H1 (cell line): Measurements from ENCODE around the gene ARL6IP4. TPM values are rescaled to one million over a fixed set of nuclear protein-coding genes. Genes with fewer than 3 reads are reported as not detected.

Experiments used
- CTCF ChIA-PET: fragments of 300-600 bp; sonication (Branson Sonifier 250); formaldehyde crosslinking; loops from one replicate; lab custom pipeline; 2021; ENCODE audit not compliant: partially characterized antibody; lab: Charles Lee
- POLR2A ChIA-PET: fragments of 300-600 bp; sonication (Branson Sonifier 250); formaldehyde crosslinking; loops from one replicate; lab custom pipeline; 2021; ENCODE audit warnings: inconsistent platforms; ENCODE audit not compliant: partially characterized antibody; lab: Charles Lee
- DNase-seq, 2 experiments: peaks; one replicate each; pipeline versions ENCODE4 v3.0.0 to v3.0.0-alpha.2; 2010 to 2022; ENCODE audit warnings: low spot score in 2 of 2, low read depth in 1 of 2, mixed read lengths in 1 of 2
- FAIRE-seq: peaks from 2 replicates; lab custom pipeline; 2011; peaks lifted over from hg19 to GRCh38; lab: Jason Lieb, UNC
- H2AFZ ChIP-seq: 2 replicates; pipeline ENCODE4 v1.8.1; 2012; ENCODE audit warnings: low read length, inconsistent platforms
- H2AK5ac ChIP-seq: 2 replicates; pipeline ENCODE4 v1.6.1; 2013; ENCODE audit warnings: low read depth, low read length
- H2BK120ac ChIP-seq: replicated peaks from 2 replicates; pipeline ENCODE3; 2013; ENCODE audit warnings: low read depth, low read length, inconsistent platforms
- H2BK12ac ChIP-seq: 2 replicates; pipeline ENCODE4 v1.6.1; 2013; ENCODE audit warnings: low read depth, low read length
- H2BK15ac ChIP-seq: 2 replicates; pipeline ENCODE4 v1.6.1; 2013; ENCODE audit warnings: low read length
- H2BK20ac ChIP-seq: 2 replicates; pipeline ENCODE4 v1.6.1; 2013; ENCODE audit warnings: low read length
- H2BK5ac ChIP-seq: 2 replicates; pipeline ENCODE4 v1.6.1; 2013; ENCODE audit warnings: low read depth, low read length
- H3K14ac ChIP-seq: 2 replicates; pipeline ENCODE4 v1.6.1; 2013; ENCODE audit warnings: inconsistent platforms; ENCODE audit not compliant: insufficient read length
- H3K18ac ChIP-seq: 2 replicates; pipeline ENCODE4 v1.6.1; 2013; ENCODE audit warnings: low read length; ENCODE audit errors: extremely low read depth
- H3K23ac ChIP-seq: 2 replicates; pipeline ENCODE4 v1.6.1; 2013; ENCODE audit warnings: inconsistent platforms; ENCODE audit not compliant: insufficient read length
- H3K23me2 ChIP-seq: 2 replicates; pipeline ENCODE4 v1.6.1; 2013; ENCODE audit warnings: low read depth, low read length
- H3K27ac ChIP-seq: 2 replicates; pipeline ENCODE4 v1.6.1; 2011; ENCODE audit warnings: low read depth, low read length, inconsistent platforms
- H3K27me3 ChIP-seq, 4 experiments: replicated peaks in 1 of 4; 1 replicate in 1 of 4; 2 replicates in 3 of 4; pipeline versions ENCODE4 v1.6.1 to v1.8.1; 2011 to 2013; ENCODE audit warnings: low read length in 3 of 4, mild to moderate bottlenecking in 3 of 4, inconsistent platforms in 2 of 4, mixed read lengths in 2 of 4, moderate library complexity in 1 of 4; ENCODE audit not compliant: control insufficient read depth in 3 of 4, insufficient read depth in 3 of 4; ENCODE audit errors: extremely low read depth in 1 of 4
- H3K36me3 ChIP-seq, 4 experiments: 2 replicates each; pipeline versions ENCODE4 v1.6.1 to v1.8.1; 2011 to 2013; ENCODE audit warnings: mild to moderate bottlenecking in 4 of 4, low read length in 3 of 4, moderate library complexity in 2 of 4, control low read depth in 1 of 4, inconsistent platforms in 1 of 4; ENCODE audit not compliant: insufficient read depth in 4 of 4, control insufficient read depth in 2 of 4
- H3K4ac ChIP-seq: replicated peaks from 2 replicates; pipeline ENCODE3; 2013; ENCODE audit warnings: low read length, low read depth, mixed read lengths, inconsistent platforms; ENCODE audit not compliant: insufficient read length
- H3K4me1 ChIP-seq, 4 experiments: replicated peaks in 1 of 4; 1 replicate in 1 of 4; 2 replicates in 3 of 4; pipeline versions ENCODE4 v1.6.1 to v1.8.1; 2011 to 2013; ENCODE audit warnings: low read length in 3 of 4, inconsistent platforms in 2 of 4, mixed read lengths in 1 of 4; ENCODE audit not compliant: insufficient read depth in 4 of 4, control insufficient read depth in 3 of 4
- H3K4me2 ChIP-seq, 2 experiments: 2 replicates each; pipeline versions ENCODE4 v1.6.1 to v1.8.1; 2011 to 2013; ENCODE audit warnings: low read depth in 2 of 2, low read length in 2 of 2, control low read depth in 1 of 2, inconsistent platforms in 1 of 2, mild to moderate bottlenecking in 1 of 2; ENCODE audit not compliant: insufficient read depth in 1 of 2
- H3K4me3 ChIP-seq, 4 experiments: fragments of 200-600, 300-600 bp in 1 of 4; sonication (generic), shearing (Covaris generic), sonication (Bioruptor Twin) in 1 of 4; 2 replicates each; pipeline versions ENCODE4 v1.5.1 to v1.8.1; 2011 to 2016; ENCODE audit warnings: low read length in 4 of 4, low read depth in 3 of 4, control low read depth in 2 of 4, inconsistent platforms in 2 of 4, mild to moderate bottlenecking in 2 of 4, mixed read lengths in 1 of 4, moderate library complexity in 1 of 4; ENCODE audit not compliant: insufficient read depth in 2 of 4; ENCODE audit errors: extremely low read depth in 1 of 4
- H3K56ac ChIP-seq: replicated peaks from 2 replicates; pipeline ENCODE3; 2013; ENCODE audit warnings: low read depth, mild to moderate bottlenecking, mixed read lengths, low read length, inconsistent platforms; ENCODE audit not compliant: insufficient read length
- H3K79me1 ChIP-seq: 2 replicates; pipeline ENCODE4 v1.6.1; 2013; ENCODE audit warnings: low read depth, low read length, control low read depth
- H3K79me2 ChIP-seq, 2 experiments: 2 replicates each; pipeline versions ENCODE4 v1.6.1 to v1.8.1; 2012 to 2013; ENCODE audit warnings: low read length in 2 of 2, mild to moderate bottlenecking in 2 of 2, inconsistent platforms in 1 of 2; ENCODE audit not compliant: insufficient read depth in 2 of 2, control insufficient read depth in 1 of 2
- H3K9ac ChIP-seq, 4 experiments: replicated peaks in 1 of 4; 1 replicate in 1 of 4; 2 replicates in 3 of 4; pipeline versions ENCODE4 v1.6.1 to v1.8.1; 2011 to 2013; ENCODE audit warnings: low read depth in 3 of 4, low read length in 3 of 4, control low read depth in 2 of 4, mild to moderate bottlenecking in 2 of 4, moderate library complexity in 2 of 4, inconsistent platforms in 1 of 4; ENCODE audit errors: extremely low read depth in 1 of 4
- H3K9me3 ChIP-seq, 2 experiments: 2 replicates each; pipeline versions ENCODE4 v1.6.1 to v1.8.1; 2012 to 2013; ENCODE audit warnings: mild to moderate bottlenecking in 2 of 2, moderate library complexity in 2 of 2, control low read depth in 1 of 2, inconsistent platforms in 1 of 2, low read depth in 1 of 2, low read length in 1 of 2, mixed read lengths in 1 of 2; ENCODE audit not compliant: insufficient read depth in 2 of 2
- H4K20me1 ChIP-seq, 2 experiments: replicated peaks in 1 of 2; 2 replicates each; pipeline versions ENCODE3 to v1.8.1; 2011 to 2013; ENCODE audit warnings: inconsistent platforms in 2 of 2, low read length in 2 of 2, mild to moderate bottlenecking in 1 of 2; ENCODE audit not compliant: insufficient read depth in 2 of 2, control insufficient read depth in 1 of 2
- H4K5ac ChIP-seq: 2 replicates; pipeline ENCODE4 v1.6.1; 2013; ENCODE audit warnings: low read length, low read depth, mixed read lengths, inconsistent platforms; ENCODE audit not compliant: insufficient read length
- H4K8ac ChIP-seq: 2 replicates; pipeline ENCODE4 v1.8.0; 2013; ENCODE audit warnings: mild to moderate bottlenecking, moderate library complexity, low read length, inconsistent platforms; ENCODE audit not compliant: insufficient read depth; ENCODE audit errors: extremely low read depth
- H4K91ac ChIP-seq: replicated peaks from 2 replicates; pipeline ENCODE3; 2013; ENCODE audit warnings: low read length, mixed read lengths, inconsistent platforms; ENCODE audit not compliant: insufficient read length
- CBX5 ChIP-seq: fragments of 300-800, 300-1000 bp; sonication (generic); IDR thresholded peaks from 2 replicates; pipeline ENCODE4 v1.7.1; 2016; ENCODE audit warnings: antibody characterized with exemption, low read length, low read depth
- CHD1 ChIP-seq: IDR thresholded peaks from 2 replicates; pipeline ENCODE4 v1.6.1; 2012; ENCODE audit warnings: low read depth, low read length, improper control_type of control experiment
- CTCF ChIP-seq, 3 experiments: IDR thresholded peaks; 1 replicate in 2 of 3; 2 replicates in 1 of 3; pipeline versions ENCODE4 v1.5.1 to v1.6.1; 2011; ENCODE audit warnings: low read length in 3 of 3, mild to moderate bottlenecking in 3 of 3, inconsistent platforms in 2 of 3, low read depth in 1 of 3, moderate library complexity in 1 of 3; ENCODE audit not compliant: insufficient read depth in 1 of 3; ENCODE audit errors: control extremely low read depth in 1 of 3
- HDAC2 ChIP-seq, 2 experiments: fragments of 300-600 bp in 1 of 2; sonication (generic) in 1 of 2; IDR thresholded peaks; 2 replicates each; pipeline ENCODE4 v1.6.1; 2011 to 2012; ENCODE audit warnings: low read depth in 2 of 2, low read length in 2 of 2, mild to moderate bottlenecking in 2 of 2, moderate library complexity in 2 of 2, borderline replicate concordance in 1 of 2, inconsistent platforms in 1 of 2
- KDM4A ChIP-seq: IDR thresholded peaks from one replicate; pipeline ENCODE4 v1.7.1; 2012; ENCODE audit warnings: low read depth, mild to moderate bottlenecking, moderate library complexity, low read length, inconsistent platforms; ENCODE audit not compliant: severe bottlenecking
- MAFK ChIP-seq: IDR thresholded peaks from 2 replicates; pipeline ENCODE4 v1.6.1; 2012; ENCODE audit warnings: low read depth, mild to moderate bottlenecking, improper control_type of control experiment, low read length
- MAX ChIP-seq: IDR thresholded peaks from 2 replicates; pipeline ENCODE4 v1.6.1; 2012; ENCODE audit warnings: inconsistent platforms
- NRF1 ChIP-seq: IDR thresholded peaks from 2 replicates; pipeline ENCODE4 v1.6.1; 2011; ENCODE audit warnings: mild to moderate bottlenecking, low read depth, low read length, improper control_type of control experiment
- PHF8 ChIP-seq: fragments of 200-600 bp; sonication (generic); conservative IDR thresholded peaks from 2 replicates; pipeline ENCODE4 v1.7.1; 2012; ENCODE audit warnings: low read depth, mild to moderate bottlenecking, inconsistent platforms, low read length, moderate library complexity
- TCF12 ChIP-seq: IDR thresholded peaks from 2 replicates; pipeline ENCODE4 v1.6.1; 2011; ENCODE audit warnings: low read depth, mild to moderate bottlenecking, low read length
- WGBS, 2 experiments: shearing (Covaris generic) in 1 of 2; methylation state at CpG; one replicate each; pipeline versions ENCODE4 v1.1.6 to v1.1.7; 2013 to 2015; ENCODE audit warnings: low lambda C conversion rate in 2 of 2, mixed read lengths in 2 of 2, inconsistent platforms in 1 of 2, low coverage in 1 of 2, missing lambda C conversion rate in 1 of 2; ENCODE audit not compliant: insufficient replicate concordance in 2 of 2, insufficient coverage in 1 of 2, insufficient read length in 1 of 2; ENCODE audit errors: extremely low coverage in 1 of 2, missing lambda C conversion rate in 1 of 2; 5-methylcytosine and 5-hydroxymethylcytosine counted together
- polyA plus RNA-seq, 7 experiments: library from polyadenylated mRNA; depleted of rRNA in 3 of 7; stranded (reverse) in 5 of 7; unstranded in 2 of 7; fragments of >200 nt in 5 of 7; fragments of 200-250 nt in 2 of 7; gene quantifications; 1 replicate in 5 of 7; 2 replicates in 1 of 7; 4 replicates in 1 of 7; pipeline versions ENCODE4 v1.2.1 to v1.2.3, GENCODE V29; 2011 to 2013; ENCODE audit warnings: missing spikeins in 2 of 7, mixed read lengths in 2 of 7
- total RNA-seq: library from RNA; stranded (reverse); fragmentation: NEBNext Ultra II Directional; extraction: Animal tissue kit (Norgen Biotek cat#: 25700); gene quantifications from 2 replicates; pipeline ENCODE4 v1.2.1, GENCODE V29; 2021

Gene ARL6IP4
- total and polyA plus RNA-seq, 2 of the 8 experiments (the other 6 are each of a cell fraction or from before 2014, with no cell fraction given): 76.4 to 109 TPM

GRCh38 chr12:122969676-122970075 is 10.8 kb upstream of the ARL6IP4 start:
- Histone ChIP-seq H4K91ac (no peak overlapping the region), H2BK12ac (no peak overlapping the region), H3K4me2 (no peak overlapping the region), H2AFZ (no peak overlapping the region), H3K23me2 (peaks cover 7% of the 10 kb centered on the region), H3K14ac (no peak overlapping the region), H3K4me1 (peaks cover 0 to 8% (median 5%) of the 10 kb centered on the region in 4 experiments; a peak in 6 of 7 replicates), H2BK20ac (no peak overlapping the region), H3K23ac (no peak overlapping the region), H3K18ac (no peak overlapping the region), H3K9ac (no peak overlapping the region), H3K79me2 (no peaks in the 10 kb centered on the region), H4K5ac (no peak overlapping the region), H3K4ac (no peak overlapping the region), H3K4me3 (no peak overlapping the region), H2AK5ac (no peak overlapping the region), H3K36me3 (no peaks in the 10 kb centered on the region), H3K27me3 (no peaks in the 10 kb centered on the region), H2BK120ac (no peak overlapping the region), H3K56ac (no peak overlapping the region), H3K27ac (no peak overlapping the region), H4K20me1 (peaks cover 4 to 5% of the 10 kb centered on the region in 2 experiments), H2BK5ac (no peak overlapping the region), H4K8ac (no peak overlapping the region), H3K9me3 (no peaks in the 10 kb centered on the region), H2BK15ac (no peak overlapping the region), H3K79me1 (no peaks in the 10 kb centered on the region; the same call in 1 of the 2 replicates)
- ChIA-PET CTCF (interaction anchor here (1.3 to 3.4 kb wide), 5 partner anchors 17 to 176 kb away, joined by 3 to 11 read pairs (median 4); no protein-coding TSS in a partner anchor), POLR2A (interaction anchor here (0.6 to 2.9 kb wide), 5 partner anchors 10 to 263 kb away, joined by 3 to 9 read pairs (median 4); partner anchors contain the start of gene ARL6IP4)
- no peak for FAIRE-seq
- 89% methylated on average over 3 of the region's 4 CpGs; no CpG with 5 or more reads in 1 of the 2 experiments for WGBS, 2 experiments
- no peak for DNase-seq
- TF ChIP-seq MAX (no peak), PHF8 (no peak), NRF1 (no peak), CBX5 (no peak), CTCF (IDR thresholded peaks at IDR 0.05; ENCODE audit: control extremely low read depth in 1 of 3, insufficient read depth in 1 of 3, low read depth in 1 of 3, low read length in 3 of 3) (no peak), KDM4A (no peak), TCF12 (no peak), HDAC2 (IDR thresholded peaks at IDR 0.05; ENCODE audit: borderline replicate concordance in 1 of 2, low read depth in 2 of 2, low read length in 2 of 2) (no peak), CHD1 (no peak), MAFK (no peak)
